HG03060 (cell line): Measurements from ENCODE around the gene ACOXL.
"Not testable (repeated sequence)": the region's sequence is repeated elsewhere in the genome, so short reads cannot be mapped to it uniquely, and the experiment has no call there.

ENCODE experiments used
- ATAC-seq: cut with Tn5 transposase; IDR thresholded peaks from one replicate; pipeline ENCODE4 v1.9.1; 2021; ENCODE audit warnings: low read depth, moderate number of reproducible peaks; ENCODE audit not compliant: unreplicated experiment

Gene ACOXL

GRCh38 chr2:110958346-110959119, 226.2 kb downstream of the ACOXL start:
- no peak for ATAC-seq

GRCh38 chr2:110959198-110959597, 226.8 kb downstream of the ACOXL start:
- ATAC-seq = no peak

- ATAC-seq = no peak
Observed at GRCh38 chr2:110960281-110960680, 227.9 kb downstream of the ACOXL start.

GRCh38 chr2:110960954-110961353, 228.6 kb downstream of the ACOXL start:
- no peak for ATAC-seq

- not testable (repeated sequence) for ATAC-seq
Observed at GRCh38 chr2:110961643-110962042, 229.3 kb downstream of the ACOXL start.

- ATAC-seq = no peak
Observed at GRCh38 chr2:110969696-110970095, 237.3 kb downstream of the ACOXL start.

- no peak for ATAC-seq
Observed at GRCh38 chr2:110970201-110970600, 237.8 kb downstream of the ACOXL start.

- no peak for ATAC-seq
Observed at GRCh38 chr2:110971811-110972210, 239.4 kb downstream of the ACOXL start.

- ATAC-seq = no peak
Observed at GRCh38 chr2:110973262-110973661, 240.9 kb downstream of the ACOXL start.

GRCh38 chr2:110977403-110977802, 245.0 kb downstream of the ACOXL start:
- ATAC-seq = no peak

- ATAC-seq = no peak
Observed at GRCh38 chr2:110978148-110978547, 245.8 kb downstream of the ACOXL start.

- ATAC-seq = no peak
Observed at GRCh38 chr2:110978756-110979470, 246.5 kb downstream of the ACOXL start.

- no peak for ATAC-seq
Observed at GRCh38 chr2:110979471-110980338, 247.3 kb downstream of the ACOXL start.

- no peak for ATAC-seq
Observed at GRCh38 chr2:110980339-110981062, 248.1 kb downstream of the ACOXL start.

GRCh38 chr2:110983133-110983532, 250.8 kb downstream of the ACOXL start:
- no peak for ATAC-seq

- ATAC-seq = no peak
Observed at GRCh38 chr2:110984694-110985490, 252.5 kb downstream of the ACOXL start.

GRCh38 chr2:110990440-110990839, 258.1 kb downstream of the ACOXL start:
- no peak for ATAC-seq

GRCh38 chr2:110991911-110992310, 259.5 kb downstream of the ACOXL start:
- no peak for ATAC-seq

GRCh38 chr2:110992886-110993285, 260.5 kb downstream of the ACOXL start:
- ATAC-seq = no peak
